ENCODE measurements around the gene CD200.

DNA sequence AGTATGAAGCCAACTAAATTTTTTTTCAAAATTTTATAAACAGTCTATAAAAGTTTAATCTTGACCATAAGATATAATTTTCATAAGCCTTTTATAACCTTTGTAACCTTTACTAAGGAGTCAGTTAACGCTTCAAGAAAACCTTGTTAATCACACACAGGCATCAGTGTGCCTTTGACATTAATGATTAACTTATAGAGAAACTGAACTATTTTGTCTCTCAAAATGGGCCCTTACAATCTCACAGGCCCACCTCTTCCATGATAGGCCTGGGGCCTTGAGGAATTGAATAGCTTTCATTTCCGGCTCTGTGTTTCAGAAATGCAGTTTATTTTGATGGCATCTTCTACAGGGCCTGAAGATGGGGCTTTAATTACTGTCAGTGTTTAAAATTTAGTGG is 70.1 kb downstream of the CD200 start:
- TF ChIP-seq GATA3 (IDR thresholded peaks at IDR 0.05; ENCODE audit: low read depth, low read length) (no peak), GATA2 (IDR thresholded peaks at IDR 0.05; ENCODE audit: low read depth, low read length) (no peak)
